Naive thymus-derived CD8-positive, alpha-beta T cell (primary cell): Measurements from ENCODE around the gene CCDC57. TPM values are rescaled to one million over a fixed set of nuclear protein-coding genes. Genes with fewer than 3 reads are reported as not detected.

Experiments used
- ATAC-seq, 2 donors: fragments of 150-1000 bp; cut with Tn5 transposase in 1 of 2; sonication (Bioruptor Pico), chemical (Tn5 transposase) in 1 of 2; 1 replicate in 1 of 2; 2 replicates in 1 of 2; pipeline ENCODE4 v1.10.0; 2021; ENCODE audit warnings: mild to moderate bottlenecking in 2 of 2, moderate library complexity in 2 of 2
- POLR2A ChIA-PET: fragments of 350-600 bp; sonication (Branson Sonifier 250); formaldehyde crosslinking; loops from one replicate; lab custom pipeline; 2021; ENCODE audit warnings: antibody characterized with exemption; lab: Charles Lee
- DNase-seq, 10 donors: peaks; one replicate each; pipeline versions ENCODE4 v3.0.0 to v3.0.0-alpha.2; 2020 to 2022
- H3K27ac Mint-ChIP-seq, 10 donors: one replicate each; pipeline ENCODE4 v1.8.0; 2020 to 2022; ENCODE audit warnings: mild to moderate bottlenecking in 10 of 10, mixed read lengths in 10 of 10, moderate library complexity in 4 of 10, inconsistent platforms in 1 of 10
- H3K27me3 Mint-ChIP-seq, 5 donors: one replicate each; pipeline ENCODE4 v1.8.0; 2021 to 2022; ENCODE audit warnings: mixed read lengths in 5 of 5
- H3K36me3 Mint-ChIP-seq, 3 donors: one replicate each; pipeline ENCODE4 v1.8.0; 2020 to 2022; ENCODE audit warnings: mixed read lengths in 3 of 3, mild to moderate bottlenecking in 2 of 3, inconsistent platforms in 1 of 3
- H3K4me1 Mint-ChIP-seq, 4 donors: one replicate each; pipeline ENCODE4 v1.8.0; 2021 to 2022; ENCODE audit warnings: mixed read lengths in 4 of 4
- H3K4me3 Mint-ChIP-seq, 10 donors: one replicate each; pipeline ENCODE4 v1.8.0; 2020 to 2022; ENCODE audit warnings: mild to moderate bottlenecking in 10 of 10, mixed read lengths in 10 of 10, moderate library complexity in 6 of 10, inconsistent platforms in 1 of 10
- H3K9me3 Mint-ChIP-seq, 9 donors: one replicate each; pipeline ENCODE4 v1.8.0; 2020 to 2022; ENCODE audit warnings: mixed read lengths in 9 of 9, mild to moderate bottlenecking in 3 of 9, inconsistent platforms in 1 of 9, moderate library complexity in 1 of 9
- polyA plus RNA-seq, 3 donors: library from polyadenylated mRNA; unstranded; fragments of 300-500 nt; fragmentation: Illumina TruSeq; gene quantifications; one replicate each; pipeline ENCODE4 v1.2.3, GENCODE V29; 2021
- total RNA-seq, 8 experiments: library from RNA in 2 of 8; stranded (reverse) in 2 of 8; gene quantifications; one replicate each; pipeline ENCODE4 v1.2.3 and lab custom pipeline; 2021 to 2026

The CCDC57 gene
- total and polyA plus RNA-seq, 5 experiments from 2014 or later: 39.6 to 80.0 (median 53.5) TPM

- POLR2A ChIA-PET: interaction anchor here (0.6 to 7.5 kb wide), 6 partner anchors 8 to 394 kb away, joined by 3 to 73 read pairs (median 4); no protein-coding TSS in a partner anchor
- DNase-seq: no peak
- H3K4me3 Mint-ChIP-seq: peak overlapping the region in 2 of 10 donors; percentile 31 to 58
- H3K36me3 Mint-ChIP-seq: no peaks in the 10 kb centered on the region
- H3K27me3 Mint-ChIP-seq: no peaks in the 10 kb centered on the region
- H3K9me3 Mint-ChIP-seq: no peaks in the 10 kb centered on the region
- H3K4me1 Mint-ChIP-seq: peaks cover 12 to 41% (median 26%) of the 10 kb centered on the region in 4 donors
- H3K27ac Mint-ChIP-seq: peak overlapping the region in 8 of 10 donors; percentile 11 to 87 (median 69)
- ATAC-seq: no peak
Observed at GRCh38 chr17:82101767-82102679, 110.6 kb downstream of the CCDC57 start.

GRCh38 chr17:82101301-82101715 lies 111.3 kb downstream of the CCDC57 start:
- peak overlapping the region in 4 of 10 donors; percentile 19 to 67 (median 36) for H3K4me3 Mint-ChIP-seq
- POLR2A ChIA-PET: interaction anchor here (0.8 to 7.5 kb wide), 2 partner anchors 9 to 25 kb away, joined by 4 to 73 read pairs; no protein-coding TSS in a partner anchor
- H3K9me3 Mint-ChIP-seq: no peaks in the 10 kb centered on the region
- peaks cover 8 to 38% (median 24%) of the 10 kb centered on the region in 4 donors for H3K4me1 Mint-ChIP-seq
- DNase-seq: no peak
- peak overlapping the region in 7 of 10 donors; percentile 52 to 87 (median 74) for H3K27ac Mint-ChIP-seq
- H3K27me3 Mint-ChIP-seq: no peaks in the 10 kb centered on the region
- no peaks in the 10 kb centered on the region for H3K36me3 Mint-ChIP-seq
- ATAC-seq: no peak

GRCh38 chr17:82100502-82101298 lies 111.9 kb downstream of the CCDC57 start:
- DNase-seq: peak in 2 of 10 donors; percentile 3 to 58
- peak overlapping the region in 9 of 10 donors; percentile 53 to 93 (median 87) for H3K27ac Mint-ChIP-seq
- peaks cover 5 to 38% (median 20%) of the 10 kb centered on the region in 4 donors for H3K4me1 Mint-ChIP-seq
- no peaks in the 10 kb centered on the region for H3K9me3 Mint-ChIP-seq
- no peaks in the 10 kb centered on the region for H3K27me3 Mint-ChIP-seq
- no peak for ATAC-seq
- POLR2A ChIA-PET: interaction anchor here (7.5 kb wide), 1 partner anchor 26 kb away, joined by 73 read pairs; no protein-coding TSS in a partner anchor
- peaks cover 0 to 2% (median 0%) of the 10 kb centered on the region in 3 donors for H3K36me3 Mint-ChIP-seq
- H3K4me3 Mint-ChIP-seq: peak overlapping the region in 8 of 10 donors; percentile 15 to 86 (median 75)

- Mint-ChIP-seq H3K4me1 (peaks cover 2 to 29% (median 12%) of the 10 kb centered on the region in 4 donors), H3K36me3 (peaks cover 0 to 7% (median 2%) of the 10 kb centered on the region in 3 donors), H3K27me3 (no peaks in the 10 kb centered on the region), H3K4me3 (peak overlapping the region; percentile 71 to 86 (median 80)), H3K9me3 (no peaks in the 10 kb centered on the region), H3K27ac (peak overlapping the region in 9 of 10 donors; percentile 48 to 93 (median 87))
- peak; percentile 1 to 15 for ATAC-seq
- POLR2A ChIA-PET: interaction anchor here (0.6 to 7.5 kb wide), 18 partner anchors 8 to 388 kb away, joined by 3 to 73 read pairs (median 4); partner anchors contain the start of genes CENPX, CSNK1D, DCXR and DUS1L
- peak in 3 of 10 donors; percentile 27 to 58 (median 36) for DNase-seq
Observed at GRCh38 chr17:82098939-82099763, 113.5 kb downstream of the CCDC57 start.

GRCh38 chr17:82098169-82098938 lies 114.3 kb downstream of the CCDC57 start, which contains the start of gene FASN:
TSS of gene FASN (minus strand) at chr17:82098236. CDS start at chr17:82096445, 1,791 bp downstream.
- Mint-ChIP-seq H3K36me3 (peaks cover 0 to 7% (median 2%) of the 10 kb centered on the region in 3 donors), H3K27ac (peak within 1 kb of the TSS in 5 of 10 donors; percentile 52 to 87 (median 71)), H3K4me1 (peaks cover 2 to 26% (median 12%) of the 10 kb centered on the region in 4 donors), H3K9me3 (no peaks in the 10 kb centered on the region), H3K27me3 (no peaks in the 10 kb centered on the region), H3K4me3 (peak within 1 kb of the TSS; percentile 22 to 82 (median 64))
- ATAC-seq (peak; percentile 82 to 84), DNase-seq (peak; percentile 84 to 93 (median 90))
- POLR2A ChIA-PET: interaction anchor here (0.6 to 7.5 kb wide), 19 partner anchors 9 to 387 kb away, joined by 3 to 73 read pairs (median 4); partner anchors contain the start of genes CENPX, CSNK1D, DCXR and DUS1L

- no peaks in the 10 kb centered on the region for H3K9me3 Mint-ChIP-seq
- H3K4me1 Mint-ChIP-seq: peaks cover 2 to 26% (median 12%) of the 10 kb centered on the region in 4 donors
- peak overlapping the region in 8 of 10 donors; percentile 12 to 80 (median 61) for H3K4me3 Mint-ChIP-seq
- ATAC-seq: peak in 1 of 2 donors; percentile 6
- DNase-seq: no peak
- POLR2A ChIA-PET: interaction anchor here (1.3 to 7.5 kb wide), 10 partner anchors 10 to 237 kb away, joined by 3 to 73 read pairs (median 8); partner anchors contain the start of genes CENPX, DCXR, DUS1L and LRRC45
- peak overlapping the region in 3 of 10 donors; percentile 27 to 69 (median 68) for H3K27ac Mint-ChIP-seq
- H3K36me3 Mint-ChIP-seq: peaks cover 0 to 11% (median 2%) of the 10 kb centered on the region in 3 donors
- no peaks in the 10 kb centered on the region for H3K27me3 Mint-ChIP-seq
Observed at GRCh38 chr17:82097919-82098168, 114.8 kb downstream of the CCDC57 start.

- DNase-seq (peak in 6 of 10 donors; percentile 19 to 65 (median 32)), ATAC-seq (no peak)
- no peaks in the 10 kb centered on the region for H3K9me3 Mint-ChIP-seq
- peaks cover 0 to 11% (median 2%) of the 10 kb centered on the region in 3 donors for H3K36me3 Mint-ChIP-seq
- no peaks in the 10 kb centered on the region for H3K27me3 Mint-ChIP-seq
- peak overlapping the region; percentile 22 to 82 (median 64) for H3K4me3 Mint-ChIP-seq
- POLR2A ChIA-PET: interaction anchor here (1.3 to 7.5 kb wide), 10 partner anchors 10 to 236 kb away, joined by 3 to 73 read pairs (median 8); partner anchors contain the start of genes CENPX, DCXR, DUS1L and LRRC45
- H3K4me1 Mint-ChIP-seq: peaks cover 2 to 23% (median 12%) of the 10 kb centered on the region in 4 donors
- peak overlapping the region in 4 of 10 donors; percentile 32 to 79 (median 62) for H3K27ac Mint-ChIP-seq
Observed at GRCh38 chr17:82097184-82097918, 115.3 kb downstream of the CCDC57 start.

- ATAC-seq (no peak), DNase-seq (peak in 1 of 10 donors; percentile 16)
- H3K9me3 Mint-ChIP-seq: no peaks in the 10 kb centered on the region
Observed at GRCh38 chr17:82096709-82097183, 115.9 kb downstream of the CCDC57 start.

GRCh38 chr17:82095777-82096708 lies 116.6 kb downstream of the CCDC57 start:
- Mint-ChIP-seq H3K4me1 (peaks cover 2 to 20% (median 10%) of the 10 kb centered on the region in 4 donors), H3K9me3 (no peaks in the 10 kb centered on the region), H3K27ac (peak overlapping the region in 3 of 10 donors; percentile 19 to 71 (median 69)), H3K4me3 (peak overlapping the region in 8 of 10 donors; percentile 22 to 75 (median 52)), H3K27me3 (no peaks in the 10 kb centered on the region), H3K36me3 (peaks cover 0 to 12% (median 2%) of the 10 kb centered on the region in 3 donors)
- ATAC-seq (no peak), DNase-seq (peak in 3 of 10 donors; percentile 4 to 60 (median 17))
- POLR2A ChIA-PET: interaction anchor here (0.8 to 4.5 kb wide), 4 partner anchors 12 to 31 kb away, joined by 3 to 33 read pairs (median 8); partner anchors contain the start of gene DUS1L

More at GRCh38 chr17:82096709-82097183, 115.9 kb downstream of the CCDC57 start:
- Mint-ChIP-seq H3K4me1 (peaks cover 2 to 22% (median 11%) of the 10 kb centered on the region in 4 donors), H3K36me3 (peaks cover 0 to 11% (median 2%) of the 10 kb centered on the region in 3 donors), H3K27me3 (no peaks in the 10 kb centered on the region), H3K4me3 (peak overlapping the region; percentile 22 to 82 (median 64)), H3K27ac (peak overlapping the region in 5 of 10 donors; percentile 32 to 79 (median 52))
- POLR2A ChIA-PET: interaction anchor here (1.4 to 7.5 kb wide), 4 partner anchors 11 to 66 kb away, joined by 7 to 73 read pairs (median 22); partner anchors contain the start of gene RAC3
